Activated naive CD4-positive, alpha-beta T cell treated with anti-CD3 and anti-CD28 coated beads, Interleukin-2, amount 50 U/mL, for 24 hours (primary cell): ENCODE data around the gene CHI3L2.

ENCODE experiments used
- H3K27ac Mint-ChIP-seq: one replicate; pipeline ENCODE4 v1.8.0; 2021; ENCODE audit warnings: mild to moderate bottlenecking, mixed read lengths
- H3K27me3 Mint-ChIP-seq: one replicate; pipeline ENCODE4 v1.8.0; 2021; ENCODE audit warnings: mixed read lengths
- H3K36me3 Mint-ChIP-seq: one replicate; pipeline ENCODE4 v1.8.0; 2021; ENCODE audit warnings: mixed read lengths
- H3K4me1 Mint-ChIP-seq: one replicate; pipeline ENCODE4 v1.8.0; 2021; ENCODE audit warnings: mixed read lengths
- H3K4me3 Mint-ChIP-seq: one replicate; pipeline ENCODE4 v1.8.0; 2021; ENCODE audit warnings: mild to moderate bottlenecking, mixed read lengths
- H3K9me3 Mint-ChIP-seq: one replicate; pipeline ENCODE4 v1.8.0; 2021; ENCODE audit warnings: mixed read lengths

The CHI3L2 gene

DNA sequence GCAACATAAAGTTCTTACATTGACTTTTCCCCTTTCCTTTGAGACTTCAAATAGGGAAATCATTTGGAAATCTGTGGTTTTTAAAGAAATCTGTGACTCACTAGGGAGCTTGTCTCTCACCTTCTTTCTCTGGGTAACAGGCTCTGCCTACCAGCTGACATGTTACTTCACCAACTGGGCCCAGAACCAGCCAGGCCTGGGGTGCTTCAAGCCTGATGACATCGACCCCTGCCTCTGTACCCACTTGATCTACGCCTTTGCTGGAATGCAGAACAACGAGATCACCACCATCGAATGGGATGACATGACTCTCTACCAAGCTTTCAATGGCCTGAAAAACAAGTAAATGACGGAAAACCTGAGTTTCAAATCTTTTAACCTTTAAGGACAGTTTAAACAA lies 53.9 kb downstream of the CHI3L2 start:
- H3K27me3 Mint-ChIP-seq, result no peaks in the 10 kb centered on the region
- no peaks in the 10 kb centered on the region for H3K36me3 Mint-ChIP-seq
- H3K27ac Mint-ChIP-seq, result no peak overlapping the region
- no peaks in the 10 kb centered on the region for H3K9me3 Mint-ChIP-seq
- H3K4me3 Mint-ChIP-seq, result no peak overlapping the region
- H3K4me1 Mint-ChIP-seq, result peaks cover 4% of the 10 kb centered on the region

DNA sequence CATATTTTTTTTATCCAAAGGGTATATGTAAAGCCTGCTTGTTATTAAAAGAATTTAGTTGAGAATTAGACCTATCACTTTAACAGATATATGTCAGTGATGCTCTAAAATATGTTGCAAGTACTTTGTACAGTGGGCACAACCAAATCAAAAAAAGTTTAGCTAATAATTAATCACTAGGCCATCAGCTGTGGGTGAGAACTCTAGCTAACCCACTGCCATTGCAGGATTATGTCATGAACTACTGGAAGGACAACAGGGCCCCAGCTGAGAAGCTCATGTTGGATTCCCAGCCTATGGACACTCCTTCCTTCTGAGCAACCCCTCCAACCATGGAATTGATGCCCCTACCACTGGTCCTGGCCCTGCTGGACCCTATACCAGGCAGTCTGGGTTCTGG lies 56.3 kb downstream of the CHI3L2 start:
- Mint-ChIP-seq H3K27me3 (no peaks in the 10 kb centered on the region), H3K36me3 (no peaks in the 10 kb centered on the region), H3K4me1 (no peaks in the 10 kb centered on the region), H3K9me3 (no peaks in the 10 kb centered on the region), H3K27ac (no peak overlapping the region), H3K4me3 (no peak overlapping the region)

DNA sequence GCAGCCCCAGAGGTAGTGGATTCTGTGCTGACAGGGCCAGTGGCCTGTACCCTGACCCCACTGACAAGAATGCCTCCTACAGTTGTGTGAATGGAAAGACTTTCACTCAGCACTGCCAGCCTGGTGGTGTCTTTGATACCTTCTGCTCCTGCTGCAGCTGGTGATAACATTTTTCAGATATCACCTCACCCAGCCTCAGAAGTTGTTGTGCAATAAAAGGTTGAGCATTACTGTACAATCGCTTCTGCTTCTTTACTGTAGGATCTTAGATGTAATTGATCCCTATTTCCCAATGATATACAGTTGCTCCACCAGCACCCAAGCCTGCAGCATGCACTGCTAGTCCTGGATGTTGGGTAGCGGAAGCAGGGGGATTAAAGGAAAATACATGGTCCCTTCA lies 58.4 kb downstream of the CHI3L2 start:
- Mint-ChIP-seq H3K27me3 (no peaks in the 10 kb centered on the region), H3K4me3 (no peak overlapping the region), H3K27ac (no peak overlapping the region), H3K36me3 (no peaks in the 10 kb centered on the region), H3K9me3 (no peaks in the 10 kb centered on the region), H3K4me1 (no peaks in the 10 kb centered on the region)

DNA sequence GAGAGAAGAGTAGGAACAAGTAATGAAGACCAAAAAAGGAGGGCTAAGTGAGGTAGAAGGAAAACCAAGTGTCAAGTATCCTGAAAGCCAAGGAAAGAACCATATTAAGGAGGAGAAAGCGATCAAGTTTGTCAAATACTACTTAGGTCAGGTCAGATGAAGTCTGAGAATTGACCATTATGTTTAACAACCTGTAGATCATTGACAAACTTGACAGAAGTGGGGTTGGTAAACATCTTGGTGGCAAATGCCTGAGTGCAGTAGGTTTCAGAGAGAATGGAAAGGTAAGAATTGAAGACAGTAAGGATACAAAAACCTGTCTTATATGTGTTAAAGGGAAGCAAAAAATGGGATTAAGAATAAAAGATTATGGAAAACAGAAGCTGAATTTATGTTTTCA lies 59.4 kb downstream of the CHI3L2 start:
- Mint-ChIP-seq H3K27ac (no peak overlapping the region), H3K4me3 (no peak overlapping the region), H3K9me3 (no peaks in the 10 kb centered on the region), H3K27me3 (no peaks in the 10 kb centered on the region), H3K4me1 (no peaks in the 10 kb centered on the region), H3K36me3 (no peaks in the 10 kb centered on the region)

DNA sequence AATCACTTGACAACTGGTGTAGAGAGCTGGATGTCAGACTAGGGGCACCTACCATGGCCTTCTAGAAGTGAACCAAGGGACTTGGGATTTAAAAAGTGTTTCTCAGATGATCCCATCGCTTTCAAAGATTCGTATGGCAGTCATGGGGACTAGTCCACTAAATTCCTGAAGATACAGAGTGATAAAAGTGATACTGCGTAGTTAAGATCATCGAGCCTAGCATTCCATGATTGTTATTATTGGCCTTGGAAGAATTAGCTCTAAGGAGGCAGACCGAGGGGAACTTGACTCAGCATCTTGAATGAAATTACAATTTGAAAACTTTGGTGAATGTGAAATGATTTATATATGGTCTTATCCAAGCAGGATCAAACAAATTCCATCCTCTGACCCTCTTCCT lies 61.9 kb downstream of the CHI3L2 start:
- Mint-ChIP-seq H3K27ac (no peak overlapping the region), H3K4me3 (no peak overlapping the region), H3K27me3 (no peaks in the 10 kb centered on the region)

DNA sequence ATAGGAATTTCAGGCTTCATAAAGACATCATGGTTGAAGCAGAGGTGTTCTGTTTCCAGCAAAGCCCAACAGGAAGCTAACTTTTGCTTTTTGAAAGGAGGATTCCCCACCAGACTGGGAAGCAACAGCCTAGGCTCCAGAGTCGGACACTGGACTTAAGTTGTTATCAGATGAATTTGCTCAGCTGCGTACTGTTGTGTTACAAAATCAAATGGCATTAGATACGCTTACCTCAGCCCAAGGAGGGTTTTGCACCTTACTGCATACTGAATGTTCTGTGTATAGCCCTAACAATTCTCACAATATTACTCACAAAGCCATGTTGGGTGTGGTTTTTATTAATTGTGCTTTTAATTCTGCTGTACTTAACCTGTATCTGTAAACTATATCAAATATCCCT lies 62.6 kb downstream of the CHI3L2 start:
- Mint-ChIP-seq H3K36me3 (no peaks in the 10 kb centered on the region), H3K4me3 (no peak overlapping the region), H3K27me3 (no peaks in the 10 kb centered on the region), H3K4me1 (peaks cover 14% of the 10 kb centered on the region), H3K9me3 (no peaks in the 10 kb centered on the region), H3K27ac (no peak overlapping the region)

More for the DNA sequence above, 61.9 kb downstream of the CHI3L2 start:
- Mint-ChIP-seq H3K4me1 (peaks cover 7% of the 10 kb centered on the region), H3K9me3 (no peaks in the 10 kb centered on the region), H3K36me3 (no peaks in the 10 kb centered on the region)

DNA sequence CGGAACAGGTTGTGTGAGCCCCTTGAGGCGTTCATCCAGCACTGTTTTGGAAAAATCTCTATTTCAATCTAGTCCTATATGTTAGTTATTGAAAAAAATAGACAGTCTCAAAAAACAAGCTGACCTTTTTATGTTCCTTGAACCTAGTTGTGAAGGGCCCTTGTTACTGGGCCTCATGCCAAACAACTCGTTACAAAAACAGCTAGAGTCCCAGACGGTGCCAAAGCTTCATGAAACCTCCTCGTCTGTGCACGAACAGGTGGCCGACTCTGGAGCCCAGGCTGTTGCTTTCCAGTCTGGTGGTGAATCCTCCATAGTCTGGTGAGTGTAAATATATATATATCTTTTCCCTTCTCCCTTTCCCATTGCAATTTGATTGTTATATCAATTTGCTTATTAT lies 63.1 kb downstream of the CHI3L2 start, which contains the start of gene CHIA:
CHIA (plus strand) TSS at position 222 of the 400 bp plus-strand sequence. CDS start 19,617 bp downstream, outside the sequence.
- Mint-ChIP-seq H3K36me3 (no peaks in the 10 kb centered on the region), H3K4me3 (no peak within 1 kb of the TSS), H3K27ac (no peak within 1 kb of the TSS), H3K27me3 (no peaks in the 10 kb centered on the region), H3K9me3 (no peaks in the 10 kb centered on the region), H3K4me1 (peaks cover 18% of the 10 kb centered on the region)
